ENCODE data around the gene FOXP1.

- TF ChIP-seq PHF21A (IDR thresholded peaks at IDR 0.05; ENCODE audit: borderline replicate concordance, low read depth) (no peak), POLR2A (conservative IDR thresholded peaks at IDR 0.05) (no peak), YY1 (IDR thresholded peaks at IDR 0.05; ENCODE audit: borderline replicate concordance in 1 of 3, control insufficient read depth in 1 of 3, extremely low read depth in 1 of 3, insufficient read depth in 3 of 3, insufficient read length in 1 of 3, insufficient replicate concordance in 2 of 3, low read depth in 1 of 3, low read length in 2 of 3) (no peak), REST (IDR thresholded peaks at IDR 0.05; ENCODE audit: borderline replicate concordance) (no peak), REST (CRISPR knock-in tag; IDR thresholded peaks at IDR 0.05; ENCODE audit: low read depth) (no peak), ZBTB1 (CRISPR knock-in tag; IDR thresholded peaks at IDR 0.05; ENCODE audit: borderline replicate concordance, low read depth) (no peak), IFI16 (CRISPR knock-in tag; IDR thresholded peaks at IDR 0.05) (no peak), CTCF (IDR thresholded peaks at IDR 0.05 in 2 of 3, conservative IDR thresholded peaks at IDR 0.05 in 1 of 3; ENCODE audit: insufficient read depth in 2 of 3, low read depth in 1 of 3, low read length in 3 of 3) (no peak), TEAD4 (IDR thresholded peaks at IDR 0.05; ENCODE audit: low read length) (no peak), TEAD4 (CRISPR knock-in tag; IDR thresholded peaks at IDR 0.05; ENCODE audit: borderline replicate concordance) (no peak), CBX2 (IDR thresholded peaks at IDR 0.05; ENCODE audit: insufficient read depth, low read length, poor library complexity, severe bottlenecking) (no peak), THRB (CRISPR knock-in tag; conservative IDR thresholded peaks at IDR 0.05) (no peak), JUNB (CRISPR knock-in tag; conservative IDR thresholded peaks at IDR 0.05) (no peak), ZFP91 (CRISPR knock-in tag; IDR thresholded peaks at IDR 0.05) (no peak), PRPF4 (IDR thresholded peaks at IDR 0.05; ENCODE audit: insufficient read depth, low read depth, low read length, poor library complexity, severe bottlenecking) (no peak), RNF2 (IDR thresholded peaks at IDR 0.05) (no peak)
Measured at GRCh38 chr3:71271596-71271995, 311.9 kb downstream of the FOXP1 start.
